Peyer's patch (tissue), 4 donors: ENCODE data around the gene INSIG2.

ENCODE experiments used
- CTCF ChIP-seq, 6 experiments: fragments of 450-650 bp in 4 of 6; fragments of 200-600 bp in 2 of 6; sonication (generic) in 1 of 6; IDR thresholded peaks; one replicate each; pipeline ENCODE4 v1.5.1; 2017 to 2019; ENCODE audit warnings: antibody characterized with exemption in 6 of 6, mild to moderate bottlenecking in 3 of 6, moderate library complexity in 1 of 6
- POLR2A ChIP-seq, 2 donors: fragments of 450-650 bp; IDR thresholded peaks; one replicate each; pipeline ENCODE4 v1.5.1; 2017; ENCODE audit warnings: antibody characterized with exemption in 2 of 2, mild to moderate bottlenecking in 2 of 2, moderate library complexity in 2 of 2

- no peak for TF ChIP-seq POLR2A (IDR thresholded peaks at IDR 0.05)
- no peak for TF ChIP-seq CTCF (IDR thresholded peaks at IDR 0.05)
Observed at GRCh38 chr2:118078734-118079133, 9.5 kb upstream of the INSIG2 start.
